Activated CD8-positive, alpha-beta memory T cell treated with anti-CD3 and anti-CD28 coated beads for 36 hours (primary cell): ENCODE data around the gene SLC35F2. TPM values are rescaled to one million over a fixed set of nuclear protein-coding genes. Genes with fewer than 3 reads are reported as not detected.
"Not testable (repeated sequence)": the region's sequence is repeated elsewhere in the genome, so short reads cannot be mapped to it uniquely, and the experiment has no call there.

Source experiments
- CTCF ChIA-PET: fragments of 350-600 bp; sonication (Branson Sonifier 250); formaldehyde crosslinking; loops from one replicate; lab custom pipeline; 2021; ENCODE audit warnings: antibody characterized with exemption; lab: Charles Lee
- POLR2A ChIA-PET: fragments of 350-600 bp; sonication (Branson Sonifier 250); formaldehyde crosslinking; loops from one replicate; lab custom pipeline; 2021; ENCODE audit warnings: antibody characterized with exemption; lab: Charles Lee
- total RNA-seq, 2 experiments: library from RNA; stranded (reverse); gene quantifications; one replicate each; pipeline ENCODE4 v1.2.3, GENCODE V29; 2021

Gene SLC35F2
- total RNA-seq = 10 to 100 TPM; 34.5 to 35.5 TPM

GRCh38 chr11:107858217-107859070, at the start of gene SLC35F2:
Gene SLC35F2 (minus strand): TSS chr11:107858787. CDS start chr11:107858767, 20 bp downstream.
- POLR2A ChIA-PET = interaction anchor here (1.5 kb wide), 1 partner anchor 18 kb away, joined by 3 read pairs; no protein-coding TSS in a partner anchor
- CTCF ChIA-PET = no interaction called here

GRCh38 chr11:107908211-107908610, 49.6 kb upstream of the SLC35F2 start:
- ChIA-PET CTCF (interaction anchor here (1.2 kb wide), 1 partner anchor 10 kb away, joined by 4 read pairs; no protein-coding TSS in a partner anchor), POLR2A (no interaction called here)

GRCh38 chr11:107898270-107898669, 39.7 kb upstream of the SLC35F2 start:
- CTCF ChIA-PET = interaction anchor here (0.9 to 1.4 kb wide), 3 partner anchors 10 to 13 kb away, joined by 4 read pairs; no protein-coding TSS in a partner anchor
- POLR2A ChIA-PET = no interaction called here

GRCh38 chr11:107882095-107882820, 23.7 kb upstream of the SLC35F2 start:
- CTCF ChIA-PET = no interaction called here

GRCh38 chr11:107881471-107881870, 22.9 kb upstream of the SLC35F2 start:
- POLR2A ChIA-PET, CTCF ChIA-PET: not testable (repeated sequence)

More at GRCh38 chr11:107882095-107882820, 23.7 kb upstream of the SLC35F2 start:
- POLR2A ChIA-PET = no interaction called here

- ChIA-PET POLR2A (no interaction called here), CTCF (no interaction called here)
Measured at GRCh38 chr11:107876141-107876540, 17.6 kb upstream of the SLC35F2 start.

- CTCF ChIA-PET = interaction anchor here (0.6 kb wide), 1 partner anchor 799 kb away, joined by 4 read pairs; no protein-coding TSS in a partner anchor
- POLR2A ChIA-PET = no interaction called here
Measured at GRCh38 chr11:107864591-107864990, 6.0 kb upstream of the SLC35F2 start.

GRCh38 chr11:107860688-107861087, 2.1 kb upstream of the SLC35F2 start:
- CTCF ChIA-PET = no interaction called here
- POLR2A ChIA-PET = no interaction called here

GRCh38 chr11:107860240-107860620, 1.6 kb upstream of the SLC35F2 start:
- POLR2A ChIA-PET, CTCF ChIA-PET: not testable (repeated sequence)

- CTCF ChIA-PET = no interaction called here
- POLR2A ChIA-PET = interaction anchor here (1.5 kb wide), 1 partner anchor 19 kb away, joined by 3 read pairs; no protein-coding TSS in a partner anchor
Measured at GRCh38 chr11:107859459-107860239, 1.1 kb upstream of the SLC35F2 start.

GRCh38 chr11:107857550-107858216, 904 bp downstream of the SLC35F2 start:
- POLR2A ChIA-PET = no interaction called here
- CTCF ChIA-PET = no interaction called here

- ChIA-PET CTCF (no interaction called here), POLR2A (no interaction called here)
Measured at GRCh38 chr11:107856981-107857517, 1.5 kb downstream of the SLC35F2 start.

GRCh38 chr11:107856180-107856980, 2.2 kb downstream of the SLC35F2 start:
- ChIA-PET CTCF (no interaction called here), POLR2A (no interaction called here)

- POLR2A ChIA-PET = no interaction called here
- CTCF ChIA-PET = interaction anchor here (0.7 kb wide), 2 partner anchors 251 to 1063 kb away, joined by 3 read pairs; no protein-coding TSS in a partner anchor
Measured at GRCh38 chr11:107853070-107853469, 5.5 kb downstream of the SLC35F2 start.

- ChIA-PET CTCF (no interaction called here), POLR2A (no interaction called here)
Measured at GRCh38 chr11:107851704-107852310, 6.8 kb downstream of the SLC35F2 start.

GRCh38 chr11:107849790-107850189, 8.8 kb downstream of the SLC35F2 start:
- ChIA-PET POLR2A (no interaction called here), CTCF (no interaction called here)

GRCh38 chr11:107848345-107848744, 10.2 kb downstream of the SLC35F2 start:
- CTCF ChIA-PET = no interaction called here

More at GRCh38 chr11:107848345-107848744, 10.2 kb downstream of the SLC35F2 start:
- POLR2A ChIA-PET = no interaction called here
